HepG2 (cell line): ENCODE data around the gene ELAPOR1. TPM values are rescaled to one million over a fixed set of nuclear protein-coding genes. Genes with fewer than 3 reads are reported as not detected.
A peak's percentile ranks its signal among the peaks of the same experiment; 100 is the strongest.

Experiments used
- ARNTL ChIP-seq: sonication (generic); formaldehyde crosslinking; IDR thresholded peaks from 2 replicates; pipeline ENCODE4 v1.4.0; 2020; ENCODE audit warnings: mild to moderate bottlenecking, missing genetic modification reagents
- HNRNPLL ChIP-seq: fragments of 200-400 bp; formaldehyde crosslinking; IDR thresholded peaks from 2 replicates; pipeline ENCODE4 v1.6.1; 2017; ENCODE audit warnings: mild to moderate bottlenecking, low read depth, low read length; ENCODE audit not compliant: poor library complexity, severe bottlenecking
- KDM2A ChIP-seq: sonication (generic); formaldehyde crosslinking; IDR thresholded peaks from 2 replicates; pipeline ENCODE4 v1.4.0; 2020; ENCODE audit warnings: low read depth, missing genetic modification reagents, borderline replicate concordance
- KLF12 ChIP-seq: sonication (generic); formaldehyde crosslinking; IDR thresholded peaks from 2 replicates; pipeline ENCODE4 v1.4.0; 2020; ENCODE audit warnings: missing genetic modification reagents, borderline replicate concordance
- RCOR2 ChIP-seq: IDR thresholded peaks from 2 replicates; pipeline ENCODE4 v1.6.1; 2016; ENCODE audit warnings: missing biosample characterization, missing genetic modification reagents
- REST ChIP-seq, 2 experiments: IDR thresholded peaks; 2 replicates each; pipeline ENCODE4 v1.6.1; 2011 to 2012; ENCODE audit warnings: low read length in 2 of 2, borderline replicate concordance in 1 of 2, low read depth in 1 of 2, mild to moderate bottlenecking in 1 of 2, moderate library complexity in 1 of 2
- SMAD1 ChIP-seq: sonication (generic); formaldehyde crosslinking; IDR thresholded peaks from 2 replicates; pipeline ENCODE4 v1.4.0; 2020; ENCODE audit warnings: missing genetic modification reagents, low read depth, mild to moderate bottlenecking, borderline replicate concordance
- SP4 ChIP-seq: sonication (generic); formaldehyde crosslinking; IDR thresholded peaks from 2 replicates; pipeline ENCODE4 v1.8.1; 2023; ENCODE audit warnings: mild to moderate bottlenecking, missing genetic modification reagents
- TAF1 ChIP-seq: sonication (generic); formaldehyde crosslinking; IDR thresholded peaks from 2 replicates; pipeline ENCODE4 v1.4.0; 2020; ENCODE audit warnings: missing genetic modification reagents
- TAF15 ChIP-seq: fragments of 200-400 bp; formaldehyde crosslinking; IDR thresholded peaks from one replicate; pipeline ENCODE4 v1.6.1; 2018; ENCODE audit warnings: mild to moderate bottlenecking, low read depth, low read length; ENCODE audit not compliant: poor library complexity, severe bottlenecking
- WIZ ChIP-seq: sonication (generic); formaldehyde crosslinking; IDR thresholded peaks from 2 replicates; pipeline ENCODE4 v1.5.1; 2020; ENCODE audit warnings: mild to moderate bottlenecking, missing genetic modification reagents
- ZKSCAN1 ChIP-seq: fragments of 150-350 bp; IDR thresholded peaks from 2 replicates; pipeline ENCODE4 v1.6.1; 2014; ENCODE audit warnings: low read length
- ZMYM4 ChIP-seq: sonication (generic); formaldehyde crosslinking; IDR thresholded peaks from 2 replicates; pipeline ENCODE4 v1.8.1; 2023; ENCODE audit warnings: mild to moderate bottlenecking, missing genetic modification reagents
- polyA plus RNA-seq, 8 experiments: library from polyadenylated mRNA; depleted of rRNA in 3 of 8; stranded (reverse) in 7 of 8; unstranded in 1 of 8; fragments of >200 nt; fragmentation: Illumina TruSeq in 4 of 8; extraction: Trizol in 4 of 8; gene quantifications; 2 replicates each; pipeline versions ENCODE4 v1.2.1 to v1.2.3, GENCODE V29; 2011 to 2016; ENCODE audit warnings: low read depth in 4 of 8, missing spikeins in 1 of 8, mixed read lengths in 1 of 8; ENCODE audit not compliant: insufficient read depth in 1 of 8
- total RNA-seq, 5 experiments: library from RNA; depleted of rRNA; stranded (reverse); fragments of >200 nt; fragmentation: Illumina TruSeq; extraction: Trizol; gene quantifications; 2 replicates each; pipeline ENCODE4 v1.2.3, GENCODE V29; 2016; ENCODE audit warnings: low read depth in 1 of 5
- TF ChIP-seq, protein P1 (sequence below): sonication (generic); formaldehyde crosslinking; IDR thresholded peaks from 2 replicates; pipeline ENCODE4 v1.4.0; 2020; ENCODE audit warnings: missing genetic modification reagents, borderline replicate concordance
- TF ChIP-seq, protein P2 (sequence below): sonication (generic); formaldehyde crosslinking; IDR thresholded peaks from 2 replicates; pipeline ENCODE4 v1.5.1; 2020; ENCODE audit warnings: mild to moderate bottlenecking, missing genetic modification reagents
- TF ChIP-seq, protein P3 (sequence below): sonication (generic); formaldehyde crosslinking; IDR thresholded peaks from 2 replicates; pipeline ENCODE4 v1.4.0; 2020; ENCODE audit warnings: mild to moderate bottlenecking, missing genetic modification reagents

Gene ELAPOR1
- total and polyA plus RNA-seq, 2 of the 13 experiments (the other 11 are each of a cell fraction or from before 2014, with no cell fraction given) = 0.13 to 0.20 TPM

GRCh38 chr1:109090196-109091077 is 23.5 kb upstream of the ELAPOR1 start, which contains the start of gene TMEM167B (continued):
- TF ChIP-seq, protein P1, sequence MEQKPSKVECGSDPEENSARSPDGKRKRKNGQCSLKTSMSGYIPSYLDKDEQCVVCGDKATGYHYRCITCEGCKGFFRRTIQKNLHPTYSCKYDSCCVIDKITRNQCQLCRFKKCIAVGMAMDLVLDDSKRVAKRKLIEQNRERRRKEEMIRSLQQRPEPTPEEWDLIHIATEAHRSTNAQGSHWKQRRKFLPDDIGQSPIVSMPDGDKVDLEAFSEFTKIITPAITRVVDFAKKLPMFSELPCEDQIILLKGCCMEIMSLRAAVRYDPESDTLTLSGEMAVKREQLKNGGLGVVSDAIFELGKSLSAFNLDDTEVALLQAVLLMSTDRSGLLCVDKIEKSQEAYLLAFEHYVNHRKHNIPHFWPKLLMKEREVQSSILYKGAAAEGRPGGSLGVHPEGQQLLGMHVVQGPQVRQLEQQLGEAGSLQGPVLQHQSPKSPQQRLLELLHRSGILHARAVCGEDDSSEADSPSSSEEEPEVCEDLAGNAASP (CRISPR knock-in tag) = peak; percentile 79
- TF ChIP-seq WIZ (CRISPR knock-in tag) (peak; percentile 85; the same call in 1 of the 2 replicates), KDM2A (peak; percentile 97), HNRNPLL (peak; percentile 93), SP4 (peak; percentile 80; the same call in 1 of the 2 replicates), RCOR2 (peak; percentile 45; the same call in 1 of the 2 replicates), ARNTL (CRISPR knock-in tag) (no peak), TAF1 (CRISPR knock-in tag) (peak; percentile 86; the same call in 1 of the 2 replicates), TAF15 (peak; percentile 76), KLF12 (CRISPR knock-in tag) (peak; percentile 9; the same call in 1 of the 2 replicates), SMAD1 (CRISPR knock-in tag) (no peak), ZKSCAN1 (0 out of 2 replicates have a peak, but pooled peaks have one; percentile 42), REST (IDR thresholded peaks at IDR 0.05; ENCODE audit: borderline replicate concordance in 1 of 2, low read depth in 1 of 2, low read length in 2 of 2) (peak in 1 of 2 experiments; percentile 63; a peak in 2 of 4 replicates), ZMYM4 (CRISPR knock-in tag) (peak; percentile 81)
- TF ChIP-seq, protein P2, sequence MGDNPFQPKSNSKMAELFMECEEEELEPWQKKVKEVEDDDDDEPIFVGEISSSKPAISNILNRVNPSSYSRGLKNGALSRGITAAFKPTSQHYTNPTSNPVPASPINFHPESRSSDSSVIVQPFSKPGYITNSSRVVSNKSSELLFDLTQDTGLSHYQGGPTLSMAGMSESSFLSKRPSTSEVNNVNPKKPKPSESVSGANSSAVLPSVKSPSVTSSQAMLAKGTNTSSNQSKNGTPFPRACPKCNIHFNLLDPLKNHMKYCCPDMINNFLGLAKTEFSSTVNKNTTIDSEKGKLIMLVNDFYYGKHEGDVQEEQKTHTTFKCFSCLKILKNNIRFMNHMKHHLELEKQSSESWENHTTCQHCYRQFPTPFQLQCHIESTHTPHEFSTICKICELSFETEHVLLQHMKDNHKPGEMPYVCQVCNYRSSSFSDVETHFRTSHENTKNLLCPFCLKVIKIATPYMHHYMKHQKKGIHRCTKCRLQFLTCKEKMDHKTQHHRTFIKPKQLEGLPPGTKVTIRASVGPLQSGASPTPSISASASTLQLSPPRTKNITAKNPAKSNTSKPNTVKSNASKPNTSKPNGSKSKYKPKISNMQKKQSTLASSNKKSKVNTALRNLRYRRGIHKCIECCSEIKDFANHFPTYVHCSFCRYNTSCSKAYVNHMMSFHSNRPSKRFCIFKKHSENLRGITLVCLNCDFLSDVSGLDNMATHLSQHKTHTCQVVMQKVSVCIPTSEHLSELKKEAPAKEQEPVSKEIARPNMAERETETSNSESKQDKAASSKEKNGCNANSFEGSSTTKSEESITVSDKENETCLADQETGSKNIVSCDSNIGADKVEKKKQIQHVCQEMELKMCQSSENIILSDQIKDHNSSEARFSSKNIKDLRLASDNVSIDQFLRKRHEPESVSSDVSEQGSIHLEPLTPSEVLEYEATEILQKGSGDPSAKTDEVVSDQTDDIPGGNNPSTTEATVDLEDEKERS (CRISPR knock-in tag) = no peak
- TF ChIP-seq, protein P3, sequence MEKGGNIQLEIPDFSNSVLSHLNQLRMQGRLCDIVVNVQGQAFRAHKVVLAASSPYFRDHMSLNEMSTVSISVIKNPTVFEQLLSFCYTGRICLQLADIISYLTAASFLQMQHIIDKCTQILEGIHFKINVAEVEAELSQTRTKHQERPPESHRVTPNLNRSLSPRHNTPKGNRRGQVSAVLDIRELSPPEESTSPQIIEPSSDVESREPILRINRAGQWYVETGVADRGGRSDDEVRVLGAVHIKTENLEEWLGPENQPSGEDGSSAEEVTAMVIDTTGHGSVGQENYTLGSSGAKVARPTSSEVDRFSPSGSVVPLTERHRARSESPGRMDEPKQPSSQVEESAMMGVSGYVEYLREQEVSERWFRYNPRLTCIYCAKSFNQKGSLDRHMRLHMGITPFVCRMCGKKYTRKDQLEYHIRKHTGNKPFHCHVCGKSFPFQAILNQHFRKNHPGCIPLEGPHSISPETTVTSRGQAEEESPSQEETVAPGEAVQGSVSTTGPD (CRISPR knock-in tag) = 0 out of 2 replicates have a peak, but pooled peaks have one; percentile 48
